Astrocyte (in vitro differentiated cells and primary cell): ENCODE measurements around the gene CAPRIN1. TPM values are rescaled to one million over a fixed set of nuclear protein-coding genes. Genes with fewer than 3 reads are reported as not detected.

ENCODE experiments used
- DNase-seq: peaks from one replicate; pipeline ENCODE4 v3.0.0-alpha.2; 2010; ENCODE audit warnings: low read depth
- FAIRE-seq: peaks from 2 replicates; lab custom pipeline; 2011; peaks lifted over from hg19 to GRCh38; lab: Jason Lieb, UNC
- H2AFZ ChIP-seq: 2 replicates; pipeline ENCODE4 v1.6.0; 2012; ENCODE audit warnings: low read depth, low read length, inconsistent platforms
- H3K27ac ChIP-seq: 2 replicates; pipeline ENCODE4 v1.5.1; 2011; ENCODE audit warnings: low read depth, low read length, inconsistent platforms
- H3K27me3 ChIP-seq: 2 replicates; pipeline ENCODE4 v1.6.0; 2011; ENCODE audit warnings: low read length, inconsistent platforms; ENCODE audit not compliant: insufficient read depth
- H3K36me3 ChIP-seq: 2 replicates; pipeline ENCODE4 v1.5.1; 2011; ENCODE audit warnings: low read length, inconsistent platforms; ENCODE audit not compliant: insufficient read depth
- H3K4me1 ChIP-seq: 2 replicates; pipeline ENCODE4 v1.5.1; 2011; ENCODE audit warnings: low read length, inconsistent platforms; ENCODE audit not compliant: insufficient read depth
- H3K4me2 ChIP-seq: 2 replicates; pipeline ENCODE4 v1.6.0; 2012; ENCODE audit warnings: low read length, inconsistent platforms
- H3K4me3 ChIP-seq: 2 replicates; pipeline ENCODE4 v1.5.1; 2011; ENCODE audit warnings: low read depth, mild to moderate bottlenecking, low read length, inconsistent platforms; ENCODE audit not compliant: insufficient read depth
- H3K79me2 ChIP-seq: 2 replicates; pipeline ENCODE4 v1.6.0; 2012; ENCODE audit warnings: mild to moderate bottlenecking, low read length, inconsistent platforms; ENCODE audit not compliant: insufficient read depth
- H3K9ac ChIP-seq: 2 replicates; pipeline ENCODE4 v1.6.0; 2012; ENCODE audit warnings: mild to moderate bottlenecking, low read length, inconsistent platforms
- H3K9me3 ChIP-seq: 2 replicates; pipeline ENCODE4 v1.5.1; 2012; ENCODE audit warnings: low read depth, mild to moderate bottlenecking, low read length, inconsistent platforms; ENCODE audit not compliant: insufficient read depth
- H4K20me1 ChIP-seq: 2 replicates; pipeline ENCODE4 v1.6.0; 2012; ENCODE audit warnings: low read length, inconsistent platforms; ENCODE audit not compliant: insufficient read depth
- H3K27ac Mint-ChIP-seq: one replicate; pipeline ENCODE4 v1.8.0; 2021; ENCODE audit warnings: mild to moderate bottlenecking, mixed read lengths; ENCODE audit not compliant: unreplicated experiment
- H3K27me3 Mint-ChIP-seq: one replicate; pipeline ENCODE4 v1.8.0; 2021; ENCODE audit warnings: low read depth, mixed read lengths; ENCODE audit not compliant: unreplicated experiment
- H3K36me3 Mint-ChIP-seq: one replicate; pipeline ENCODE4 v1.8.0; 2021; ENCODE audit warnings: low read depth, mixed read lengths; ENCODE audit not compliant: unreplicated experiment
- H3K4me1 Mint-ChIP-seq: one replicate; pipeline ENCODE4 v1.8.0; 2021; ENCODE audit warnings: low read depth, mixed read lengths; ENCODE audit not compliant: unreplicated experiment
- H3K4me3 Mint-ChIP-seq: one replicate; pipeline ENCODE4 v1.8.0; 2021; ENCODE audit warnings: mild to moderate bottlenecking, moderate library complexity, mixed read lengths; ENCODE audit not compliant: unreplicated experiment
- H3K9me3 Mint-ChIP-seq: one replicate; pipeline ENCODE4 v1.8.0; 2021; ENCODE audit warnings: mild to moderate bottlenecking, mixed read lengths; ENCODE audit not compliant: unreplicated experiment
- EZH2 ChIP-seq: IDR thresholded peaks from 2 replicates; pipeline ENCODE4 v1.6.1; 2012; ENCODE audit warnings: mild to moderate bottlenecking, low read length, inconsistent platforms; ENCODE audit not compliant: insufficient read depth
- total RNA-seq: library from RNA; stranded (reverse); gene quantifications from 2 replicates; pipeline ENCODE4 v1.2.1, GENCODE V29; 2021
- TF ChIP-seq, protein P1 (sequence below): IDR thresholded peaks from 2 replicates; pipeline ENCODE4 v1.5.1; 2011; ENCODE audit warnings: low read depth, mild to moderate bottlenecking, inconsistent platforms, low read length, moderate library complexity; ENCODE audit not compliant: insufficient read depth

Gene CAPRIN1
- total RNA-seq, 1 donor from 2014 or later = 309 TPM

- TF ChIP-seq EZH2 = no peak
- TF ChIP-seq, protein P1, sequence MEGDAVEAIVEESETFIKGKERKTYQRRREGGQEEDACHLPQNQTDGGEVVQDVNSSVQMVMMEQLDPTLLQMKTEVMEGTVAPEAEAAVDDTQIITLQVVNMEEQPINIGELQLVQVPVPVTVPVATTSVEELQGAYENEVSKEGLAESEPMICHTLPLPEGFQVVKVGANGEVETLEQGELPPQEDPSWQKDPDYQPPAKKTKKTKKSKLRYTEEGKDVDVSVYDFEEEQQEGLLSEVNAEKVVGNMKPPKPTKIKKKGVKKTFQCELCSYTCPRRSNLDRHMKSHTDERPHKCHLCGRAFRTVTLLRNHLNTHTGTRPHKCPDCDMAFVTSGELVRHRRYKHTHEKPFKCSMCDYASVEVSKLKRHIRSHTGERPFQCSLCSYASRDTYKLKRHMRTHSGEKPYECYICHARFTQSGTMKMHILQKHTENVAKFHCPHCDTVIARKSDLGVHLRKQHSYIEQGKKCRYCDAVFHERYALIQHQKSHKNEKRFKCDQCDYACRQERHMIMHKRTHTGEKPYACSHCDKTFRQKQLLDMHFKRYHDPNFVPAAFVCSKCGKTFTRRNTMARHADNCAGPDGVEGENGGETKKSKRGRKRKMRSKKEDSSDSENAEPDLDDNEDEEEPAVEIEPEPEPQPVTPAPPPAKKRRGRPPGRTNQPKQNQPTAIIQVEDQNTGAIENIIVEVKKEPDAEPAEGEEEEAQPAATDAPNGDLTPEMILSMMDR = no peak
- H3K9ac ChIP-seq = no peak overlapping the region
- Mint-ChIP-seq H3K4me1 (no peaks in the 10 kb centered on the region), H3K27ac (no peak overlapping the region), H3K36me3 (no peaks in the 10 kb centered on the region), H3K9me3 (no peaks in the 10 kb centered on the region), H3K27me3 (no peaks in the 10 kb centered on the region), H3K4me3 (no peak overlapping the region)
- no peaks in the 10 kb centered on the region for H3K4me1 ChIP-seq
- no peak overlapping the region for H2AFZ ChIP-seq
- no peak overlapping the region for H3K27ac ChIP-seq
- H3K36me3 ChIP-seq = no peaks in the 10 kb centered on the region
- no peaks in the 10 kb centered on the region for H3K9me3 ChIP-seq
- peaks cover 4% of the 10 kb centered on the region for H3K27me3 ChIP-seq
- no peak overlapping the region for H3K4me3 ChIP-seq
- no peaks in the 10 kb centered on the region for H4K20me1 ChIP-seq
- DNase-seq = no peak
- no peak overlapping the region for H3K4me2 ChIP-seq
- FAIRE-seq = no peak
- no peaks in the 10 kb centered on the region for H3K79me2 ChIP-seq
Observed at GRCh38 chr11:34013898-34014571, 37.5 kb upstream of the CAPRIN1 start.

DNA sequence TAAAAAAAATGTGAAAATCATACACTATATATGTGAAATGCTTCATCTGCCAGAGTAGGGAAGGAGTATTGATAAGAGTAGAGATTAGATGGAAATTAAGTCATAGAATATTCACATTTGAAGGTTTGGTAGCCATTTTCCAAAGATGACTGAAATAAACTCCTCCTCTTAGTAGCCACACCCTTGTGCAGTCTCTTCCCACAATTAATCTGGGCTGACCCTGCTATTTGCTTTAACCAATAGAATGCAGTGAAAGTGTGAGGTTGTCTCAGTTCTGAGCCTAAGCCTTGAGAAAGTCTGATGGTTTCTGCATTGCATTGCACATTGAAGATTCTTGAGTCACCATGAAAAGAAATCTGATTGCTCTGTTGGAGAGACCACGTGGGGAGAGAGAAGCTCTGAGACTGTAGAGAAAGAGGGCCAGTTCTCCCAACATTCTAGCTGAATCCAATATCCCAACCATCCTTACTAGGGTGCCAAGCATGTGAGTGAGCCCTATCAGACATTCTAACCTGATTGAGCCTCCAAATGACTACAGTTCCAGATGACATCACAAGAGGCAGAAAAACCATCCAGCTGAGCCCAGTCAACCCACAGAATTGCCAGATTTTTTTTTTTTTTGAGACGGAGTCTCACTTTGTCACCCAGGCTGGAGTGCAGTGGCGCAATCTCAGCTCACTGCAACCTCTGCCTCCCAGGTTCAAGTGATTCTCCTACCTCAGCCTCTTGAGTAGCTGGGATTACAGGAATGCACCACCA, 29.4 kb upstream of the CAPRIN1 start:
- no peaks in the 10 kb centered on the region for H3K4me1 Mint-ChIP-seq
- no peaks in the 10 kb centered on the region for H3K79me2 ChIP-seq
- FAIRE-seq (no peak), DNase-seq (no peak)
- H3K9me3 ChIP-seq = peaks cover 5% of the 10 kb centered on the region
- no peaks in the 10 kb centered on the region for H3K4me1 ChIP-seq
- no peaks in the 10 kb centered on the region for H3K27me3 ChIP-seq
- H3K36me3 Mint-ChIP-seq = no peaks in the 10 kb centered on the region
- no peak overlapping the region for H2AFZ ChIP-seq
- H3K27ac Mint-ChIP-seq = no peak overlapping the region
- no peaks in the 10 kb centered on the region for H3K36me3 ChIP-seq
- no peak overlapping the region for H3K9ac ChIP-seq
- no peak overlapping the region for H3K27ac ChIP-seq
- no peaks in the 10 kb centered on the region for H3K27me3 Mint-ChIP-seq
- H3K9me3 Mint-ChIP-seq = peaks cover 2% of the 10 kb centered on the region
- H3K4me2 ChIP-seq = no peak overlapping the region
- no peak for TF ChIP-seq EZH2
- TF ChIP-seq, protein P1 = no peak
- no peak overlapping the region for H3K4me3 Mint-ChIP-seq
- H3K4me3 ChIP-seq = no peak overlapping the region
- H4K20me1 ChIP-seq = no peaks in the 10 kb centered on the region

DNA sequence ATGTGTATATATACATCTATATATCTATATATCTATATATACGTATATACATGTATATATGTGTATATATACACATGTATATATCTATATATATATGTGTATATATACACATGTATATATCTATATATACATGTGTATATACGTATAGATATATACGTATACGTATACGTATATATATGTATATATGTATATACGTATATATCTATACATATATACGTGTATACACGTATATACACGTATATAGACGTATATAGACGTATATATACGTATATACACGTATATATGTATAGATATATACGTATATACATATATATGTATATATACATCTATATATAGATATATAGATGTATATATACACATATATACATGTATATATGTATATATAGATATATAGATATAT, 25.1 kb upstream of the CAPRIN1 start:
- no peak for FAIRE-seq
- TF ChIP-seq, protein P1 = no peak
- no peak for TF ChIP-seq EZH2
- H3K27ac Mint-ChIP-seq = no peak overlapping the region

More for the DNA sequence above, 25.1 kb upstream of the CAPRIN1 start:
- H3K9me3 Mint-ChIP-seq = peaks cover 2% of the 10 kb centered on the region
- H3K4me1 ChIP-seq = no peaks in the 10 kb centered on the region
- no peak overlapping the region for H2AFZ ChIP-seq
- H3K4me2 ChIP-seq = no peak overlapping the region
- H3K9me3 ChIP-seq = peaks cover 5% of the 10 kb centered on the region
- H3K9ac ChIP-seq = no peak overlapping the region
- no peaks in the 10 kb centered on the region for H3K36me3 ChIP-seq
- H3K79me2 ChIP-seq = no peaks in the 10 kb centered on the region
- H3K4me3 Mint-ChIP-seq = no peak overlapping the region
- H4K20me1 ChIP-seq = no peaks in the 10 kb centered on the region
- DNase-seq = no peak
- H3K4me1 Mint-ChIP-seq = no peaks in the 10 kb centered on the region
- no peak overlapping the region for H3K4me3 ChIP-seq
- peaks cover 6% of the 10 kb centered on the region for H3K27me3 Mint-ChIP-seq
- no peaks in the 10 kb centered on the region for H3K36me3 Mint-ChIP-seq
- no peaks in the 10 kb centered on the region for H3K27me3 ChIP-seq
- H3K27ac ChIP-seq = no peak overlapping the region
